DMS53 (cell line): ENCODE results near the gene SLAIN2.

Experiments
- DNase-seq: peaks from one replicate; lab custom pipeline; 2025; lab: John Stamatoyannopoulos, UW

SLAIN2 gene

DNA sequence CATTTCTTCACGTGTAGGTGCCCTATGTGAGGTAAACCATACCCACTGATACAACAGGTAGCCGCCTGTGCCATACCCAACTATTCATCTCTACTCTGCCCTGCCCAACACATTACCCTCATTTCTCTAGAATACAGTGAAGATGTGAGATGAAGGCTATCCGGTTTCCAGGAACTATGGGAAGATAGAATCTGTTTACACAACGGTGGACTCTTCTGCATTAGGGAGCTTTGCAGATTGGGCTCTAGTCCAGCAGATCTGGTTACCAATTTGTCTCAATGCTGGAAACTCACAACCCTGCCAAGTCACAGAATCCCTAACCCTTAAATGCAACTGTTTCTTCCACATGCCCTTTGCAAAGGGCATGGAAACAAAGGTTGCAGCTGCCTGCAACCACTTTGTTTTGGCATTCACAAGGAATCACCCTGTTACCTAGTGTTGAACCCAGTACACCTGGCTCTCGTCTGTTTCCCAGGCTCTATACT lies 6.4 kb upstream of the SLAIN2 start:
- DNase-seq = peak; percentile 70

GRCh38 chr4:48336146-48336870 lies 5.0 kb upstream of the SLAIN2 start:
- no peak for DNase-seq

GRCh38 chr4:48337731-48338130 lies 3.6 kb upstream of the SLAIN2 start:
- no peak for DNase-seq

DNA sequence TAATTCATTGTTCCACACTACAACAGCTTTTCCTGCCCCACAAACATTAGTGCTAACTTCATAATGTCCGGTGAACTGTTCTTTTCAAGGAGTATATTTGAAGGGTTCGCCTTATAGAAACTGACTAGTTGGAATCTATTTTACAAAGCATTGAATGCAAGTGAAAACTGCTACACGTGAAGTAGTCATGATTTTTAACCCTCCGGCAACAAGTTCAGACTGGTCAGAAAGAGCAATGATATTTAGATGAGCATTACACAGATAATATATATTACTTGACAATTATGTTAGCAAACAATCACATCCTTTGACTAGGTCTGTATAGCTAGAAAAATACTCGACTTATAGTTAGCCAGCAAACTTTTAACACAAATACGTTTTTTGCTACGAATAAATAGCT lies 1.7 kb upstream of the SLAIN2 start:
- DNase-seq = no peak

DNA sequence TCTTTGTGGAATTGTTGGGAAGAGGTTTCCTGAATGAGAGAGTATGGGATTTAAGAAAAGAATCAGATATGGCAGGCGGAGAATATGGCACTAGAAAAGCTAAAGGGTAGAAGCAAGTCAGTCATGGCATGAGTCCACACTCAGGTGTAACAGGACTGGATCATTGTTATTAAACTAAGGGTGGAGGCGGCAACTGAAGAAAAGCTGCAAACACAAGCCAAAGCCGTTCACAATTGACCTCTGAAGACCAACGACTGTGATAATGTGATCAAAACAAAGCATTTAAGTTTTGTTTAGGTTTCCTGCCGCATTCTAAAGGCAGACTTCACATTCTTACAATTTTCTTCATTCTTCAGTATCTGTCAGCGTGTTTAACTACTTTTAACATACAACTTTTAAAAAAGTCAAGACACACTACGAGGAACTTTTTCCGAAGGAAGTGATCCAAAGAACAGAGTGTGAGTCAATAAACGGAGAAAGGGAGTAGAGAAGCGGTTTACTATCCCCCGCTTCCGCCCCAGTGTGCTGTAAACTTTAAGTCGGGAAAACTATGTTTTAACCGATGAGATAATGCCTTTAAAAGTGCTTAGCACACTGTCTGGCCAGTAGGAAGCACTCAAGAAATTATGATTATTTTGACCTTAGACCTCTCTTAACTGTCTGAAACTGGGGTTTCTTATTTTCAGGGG lies 909 bp upstream of the SLAIN2 start:
- DNase-seq = peak; percentile 82

- peak; percentile 75 for DNase-seq
These were observed 662 bp downstream of the SLAIN2 start for GRCh38 chr4:48341776-48342605.

DNA sequence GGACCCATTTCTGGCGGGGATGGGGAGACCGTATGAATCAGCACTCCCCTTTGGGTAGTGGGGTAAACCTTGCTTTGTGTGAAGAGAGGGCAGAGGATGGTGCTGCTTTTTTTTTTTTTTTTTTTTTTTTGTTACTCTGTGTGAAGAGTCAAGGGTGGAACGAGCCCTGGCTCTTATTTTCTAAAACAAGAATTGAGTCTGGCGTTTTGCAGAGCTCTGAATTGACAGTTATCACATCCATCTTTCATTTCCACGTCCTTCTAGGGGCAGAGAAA lies 1.2 kb downstream of the SLAIN2 start:
- peak; percentile 55 for DNase-seq

- DNase-seq = no peak
These were observed 1.7 kb downstream of the SLAIN2 start for GRCh38 chr4:48343035-48343434.

DNA sequence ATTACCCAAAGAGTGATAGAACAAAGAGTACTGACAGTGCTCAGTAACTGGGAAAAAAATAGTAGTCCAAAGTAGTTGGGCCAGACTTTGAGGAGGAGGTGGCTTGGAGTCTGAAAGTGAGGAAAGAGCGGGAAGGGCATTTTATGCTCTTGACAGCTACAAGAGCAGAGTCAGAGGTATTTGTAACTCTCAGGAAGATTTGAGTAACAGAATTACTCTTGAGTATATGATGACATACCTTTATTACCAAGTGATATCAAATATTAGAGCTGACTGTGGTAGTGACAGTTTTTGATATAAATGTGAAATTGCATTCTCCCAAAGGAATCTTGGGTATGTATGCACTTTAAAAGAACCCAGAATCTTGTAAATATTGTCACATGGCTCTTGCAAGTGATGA lies 2.2 kb downstream of the SLAIN2 start:
- DNase-seq = no peak

DNA sequence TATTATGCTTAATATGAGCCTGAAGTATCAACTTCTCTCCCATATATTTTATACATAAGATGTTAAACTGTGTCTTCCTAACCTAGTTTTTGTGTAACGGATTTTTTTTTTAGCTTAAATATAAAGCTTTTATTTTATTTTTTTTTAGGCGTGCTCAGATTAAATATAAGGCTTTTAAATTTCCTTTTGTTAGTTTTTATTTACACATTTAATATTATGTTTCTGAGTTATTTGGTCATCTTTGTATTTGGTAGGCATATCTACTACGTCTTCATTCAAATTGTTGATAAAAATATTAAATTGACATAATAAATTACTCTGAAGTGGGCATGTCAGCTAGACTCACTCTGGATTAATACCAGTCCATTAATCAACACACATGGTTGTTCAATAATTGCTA lies 4.2 kb downstream of the SLAIN2 start:
- no peak for DNase-seq

DNA sequence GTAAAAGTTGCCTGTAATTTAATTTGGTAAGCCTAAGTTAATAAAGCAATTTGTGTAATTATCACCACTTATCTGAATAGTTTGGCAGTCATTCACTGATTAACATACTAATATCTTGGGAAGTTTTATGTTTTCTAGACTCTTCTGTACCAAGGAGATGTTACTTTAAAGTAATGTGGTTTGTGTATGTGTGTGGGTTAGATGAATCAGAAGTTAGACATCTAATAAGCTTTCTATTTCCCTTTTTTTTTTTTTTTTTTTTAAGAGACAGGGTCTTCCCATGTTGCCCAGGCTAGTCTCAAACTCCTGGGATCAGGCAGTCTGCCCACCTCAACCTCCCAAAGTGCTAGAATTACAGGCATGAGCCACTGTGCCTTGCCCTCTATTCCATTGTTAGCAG lies 5.3 kb downstream of the SLAIN2 start:
- no peak for DNase-seq

GRCh38 chr4:48347282-48347921 lies 6.1 kb downstream of the SLAIN2 start:
- no peak for DNase-seq

GRCh38 chr4:48350871-48351270 lies 9.5 kb downstream of the SLAIN2 start:
- DNase-seq = peak; percentile 21

- no peak for DNase-seq
These were observed 11.5 kb downstream of the SLAIN2 start for GRCh38 chr4:48352793-48353192.

DNA sequence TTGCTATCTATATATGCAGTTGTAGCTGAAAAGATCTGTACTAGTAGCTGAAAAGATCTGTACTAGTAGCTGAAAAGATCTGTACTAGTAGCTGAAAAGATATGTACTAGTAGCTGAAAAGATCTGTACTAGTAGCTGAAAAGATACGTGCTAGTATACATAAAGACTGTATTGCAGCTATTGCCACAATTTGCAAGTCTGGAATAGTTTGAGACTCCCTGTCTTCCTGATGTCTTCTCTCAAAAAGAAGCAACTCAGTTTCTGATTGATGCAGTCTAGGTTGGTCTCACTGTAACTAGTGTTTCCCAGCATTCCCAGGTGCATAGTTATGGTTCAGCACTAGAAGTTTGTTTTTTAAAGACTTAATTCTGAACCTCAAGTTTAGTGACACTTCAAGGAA lies 15.0 kb downstream of the SLAIN2 start:
- DNase-seq = no peak

DNA sequence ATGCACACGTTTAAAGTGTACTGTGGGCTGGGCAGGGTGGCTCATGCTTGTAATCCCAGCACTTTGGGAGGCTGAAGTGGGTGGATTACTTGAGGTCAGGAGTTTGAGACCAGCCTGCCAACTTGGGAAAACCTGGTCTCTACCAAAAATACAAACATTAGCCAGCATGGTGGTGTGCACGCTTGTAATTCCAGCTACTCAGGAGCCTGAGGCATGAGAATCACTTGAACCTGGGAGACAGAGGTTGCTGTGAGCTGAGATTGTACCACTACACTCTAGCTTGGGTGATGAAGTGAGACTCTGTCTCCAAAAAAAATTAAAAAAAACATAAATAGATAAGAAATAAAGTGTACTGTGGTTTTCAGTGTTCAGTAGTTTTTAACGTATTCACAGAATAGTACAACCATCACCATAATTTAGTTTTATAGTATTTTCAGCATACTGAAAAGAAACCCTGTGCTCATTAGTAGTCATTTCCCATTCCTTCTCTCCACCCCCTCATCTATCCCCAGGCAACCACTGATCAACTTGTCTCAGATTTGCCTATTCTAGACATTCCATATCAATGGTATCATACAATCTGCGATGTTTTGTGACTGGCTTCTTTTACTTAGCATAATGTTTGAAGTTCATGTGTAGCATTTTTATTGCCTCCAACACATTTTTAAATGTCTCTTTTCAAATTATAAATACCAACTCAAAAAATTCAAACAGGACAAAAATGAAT lies 19.1 kb downstream of the SLAIN2 start:
- no peak for DNase-seq

GRCh38 chr4:48361012-48361400 lies 19.7 kb downstream of the SLAIN2 start:
- DNase-seq = no peak

DNA sequence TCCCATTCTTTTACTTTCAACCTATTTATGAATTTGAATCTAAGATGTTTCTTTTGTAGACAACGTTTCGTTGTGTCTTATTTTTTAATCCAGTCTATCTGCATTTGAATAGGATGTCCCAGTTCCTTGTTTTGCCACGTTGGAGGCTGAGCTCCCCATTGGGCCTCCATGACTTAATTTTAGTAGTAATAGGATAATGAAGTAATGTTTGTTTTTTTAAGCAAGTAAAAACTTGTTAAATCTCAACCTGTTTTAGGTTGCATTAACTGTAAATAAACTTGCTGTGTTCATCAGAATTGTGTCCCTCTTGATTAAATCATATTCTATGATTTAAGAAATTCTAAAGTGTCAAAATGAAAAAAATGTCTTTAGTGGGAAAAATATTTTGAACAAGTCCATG lies 25.3 kb downstream of the SLAIN2 start:
- no peak for DNase-seq

- no peak for DNase-seq
These were observed 25.7 kb downstream of the SLAIN2 start for GRCh38 chr4:48367016-48367415.

DNA sequence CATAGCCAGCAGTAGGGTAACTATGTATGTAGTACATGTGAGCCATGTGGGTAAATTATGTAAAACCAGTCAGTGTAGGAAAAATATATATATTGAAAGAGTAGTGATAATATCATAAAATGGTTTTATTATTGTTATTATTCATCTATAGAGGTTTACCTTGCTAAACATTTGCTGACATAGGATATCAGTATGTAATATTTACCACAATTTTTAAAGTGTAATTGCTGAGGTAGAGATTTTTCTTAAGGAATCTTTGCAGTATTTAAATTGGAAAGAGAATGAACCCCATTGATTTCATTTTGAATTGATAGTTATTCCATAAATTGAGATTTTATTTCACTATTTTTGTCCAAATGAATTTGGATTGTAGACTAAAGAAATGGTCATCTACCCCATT lies 27.1 kb downstream of the SLAIN2 start:
- DNase-seq = no peak

GRCh38 chr4:48369248-48369647 lies 27.9 kb downstream of the SLAIN2 start:
- no peak for DNase-seq

GRCh38 chr4:48369771-48370170 lies 28.4 kb downstream of the SLAIN2 start:
- no peak for DNase-seq
